K562 (cell line): ENCODE data around the gene NRG3.

Source experiments
- CHD1 ChIP-seq: fragments of 200-600 bp; sonication (generic); IDR thresholded peaks from one replicate; pipeline ENCODE4 v1.6.1; 2012; ENCODE audit warnings: mild to moderate bottlenecking, moderate library complexity, low read length, inconsistent platforms
- ELF1 ChIP-seq: fragments of 200-800 bp; sonication (Bioruptor generic); IDR thresholded peaks from 2 replicates; pipeline ENCODE4 v1.6.1; 2016; ENCODE audit warnings: missing genetic modification characterization, missing compliant biosample characterization
- GATA2 ChIP-seq: sonication (generic); formaldehyde crosslinking; IDR thresholded peaks from 2 replicates; pipeline ENCODE4 v1.4.0; 2020; ENCODE audit warnings: mild to moderate bottlenecking, missing genetic modification reagents
- NR2C2 ChIP-seq, 2 experiments: fragments of 200-800 bp in 1 of 2; sonication (Bioruptor generic) in 1 of 2; sonication (generic) in 1 of 2; formaldehyde crosslinking in 1 of 2; IDR thresholded peaks; 2 replicates each; pipeline versions ENCODE4 v1.6.1 to v1.8.0; 2016 to 2022; ENCODE audit warnings: mild to moderate bottlenecking in 1 of 2, missing compliant biosample characterization in 1 of 2, missing genetic modification characterization in 1 of 2, missing genetic modification reagents in 1 of 2
- POLR2A ChIP-seq: fragments of 450-650 bp; conservative IDR thresholded peaks from 2 replicates; pipeline ENCODE4 v1.6.1; 2016
- SIN3A ChIP-seq, 2 experiments: fragments of 150-350 bp in 1 of 2; IDR thresholded peaks; 2 replicates each; pipeline ENCODE4 v1.6.1; 2011 to 2016; ENCODE audit warnings: borderline replicate concordance in 2 of 2, low read depth in 2 of 2, low read length in 2 of 2, mild to moderate bottlenecking in 2 of 2, moderate library complexity in 2 of 2; ENCODE audit not compliant: control insufficient read depth in 1 of 2
- SMC3 ChIP-seq: conservative IDR thresholded peaks from 2 replicates; pipeline ENCODE4 v1.6.1; 2011; ENCODE audit warnings: low read depth, low read length, improper control_type of control experiment; ENCODE audit not compliant: insufficient read depth
- TARDBP ChIP-seq: fragments of 450-650 bp; IDR thresholded peaks from 2 replicates; pipeline ENCODE4 v1.6.1; 2016
- U2AF2 ChIP-seq: fragments of 200-400 bp; formaldehyde crosslinking; optimal IDR thresholded peaks from 2 replicates; pipeline ENCODE3; 2017; ENCODE audit warnings: low read depth, mild to moderate bottlenecking, low read length
- ZNF324 ChIP-seq: fragments of 250-450 bp; sonication (Bioruptor Pico); IDR thresholded peaks from 2 replicates; pipeline ENCODE4 v1.4.0; 2020; ENCODE audit warnings: mild to moderate bottlenecking
- TF ChIP-seq, protein P1 (sequence below), 3 experiments: IDR thresholded peaks in 2 of 3; conservative IDR thresholded peaks in 1 of 3; 2 replicates each; pipeline ENCODE4 v1.5.1; 2011 to 2012; ENCODE audit warnings: low read length in 3 of 3, mild to moderate bottlenecking in 3 of 3, control low read depth in 2 of 3, improper control_type of control experiment in 1 of 3, inconsistent platforms in 1 of 3, low read depth in 1 of 3, mixed read lengths in 1 of 3, moderate library complexity in 1 of 3; ENCODE audit not compliant: insufficient read depth in 2 of 3
- TF ChIP-seq, protein P2 (sequence below): fragments of 450-650 bp; IDR thresholded peaks from 2 replicates; pipeline ENCODE4 v1.6.1; 2016; ENCODE audit warnings: antibody characterized with exemption
- TF ChIP-seq, protein P3 (sequence below), 2 experiments: fragments of 450-650 bp; IDR thresholded peaks; 2 replicates each; pipeline ENCODE4 v1.6.1; 2016; ENCODE audit warnings: mild to moderate bottlenecking in 2 of 2, borderline replicate concordance in 1 of 2, low read depth in 1 of 2, moderate library complexity in 1 of 2

DNA sequence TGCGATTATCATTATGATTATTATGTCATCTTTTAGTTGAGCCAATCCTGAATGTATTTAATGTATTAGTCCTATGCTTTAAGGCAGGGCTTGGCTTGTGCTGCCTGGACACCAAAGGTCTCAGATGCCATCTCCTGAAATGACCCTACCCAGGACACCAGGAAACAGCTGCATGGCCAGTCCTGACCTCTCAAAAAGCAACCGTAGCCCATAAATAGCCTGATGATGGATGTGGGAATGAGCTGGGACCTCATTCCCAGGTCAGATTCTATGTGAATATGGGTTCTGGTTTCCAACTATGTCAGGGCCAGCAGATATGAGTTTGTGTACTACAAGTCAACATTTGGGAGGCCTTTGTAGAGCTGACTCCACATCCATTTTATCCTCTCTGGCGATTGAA lies 438.4 kb downstream of the NRG3 start:
- TF ChIP-seq, protein P1, sequence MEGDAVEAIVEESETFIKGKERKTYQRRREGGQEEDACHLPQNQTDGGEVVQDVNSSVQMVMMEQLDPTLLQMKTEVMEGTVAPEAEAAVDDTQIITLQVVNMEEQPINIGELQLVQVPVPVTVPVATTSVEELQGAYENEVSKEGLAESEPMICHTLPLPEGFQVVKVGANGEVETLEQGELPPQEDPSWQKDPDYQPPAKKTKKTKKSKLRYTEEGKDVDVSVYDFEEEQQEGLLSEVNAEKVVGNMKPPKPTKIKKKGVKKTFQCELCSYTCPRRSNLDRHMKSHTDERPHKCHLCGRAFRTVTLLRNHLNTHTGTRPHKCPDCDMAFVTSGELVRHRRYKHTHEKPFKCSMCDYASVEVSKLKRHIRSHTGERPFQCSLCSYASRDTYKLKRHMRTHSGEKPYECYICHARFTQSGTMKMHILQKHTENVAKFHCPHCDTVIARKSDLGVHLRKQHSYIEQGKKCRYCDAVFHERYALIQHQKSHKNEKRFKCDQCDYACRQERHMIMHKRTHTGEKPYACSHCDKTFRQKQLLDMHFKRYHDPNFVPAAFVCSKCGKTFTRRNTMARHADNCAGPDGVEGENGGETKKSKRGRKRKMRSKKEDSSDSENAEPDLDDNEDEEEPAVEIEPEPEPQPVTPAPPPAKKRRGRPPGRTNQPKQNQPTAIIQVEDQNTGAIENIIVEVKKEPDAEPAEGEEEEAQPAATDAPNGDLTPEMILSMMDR (IDR thresholded peaks at IDR 0.05 in 2 of 3, conservative IDR thresholded peaks at IDR 0.05 in 1 of 3; ENCODE audit: insufficient read depth in 2 of 3, low read depth in 1 of 3, low read length in 3 of 3), result no peak
- TF ChIP-seq SMC3 (no peak), POLR2A (no peak), NR2C2 (CRISPR knock-in tag; IDR thresholded peaks at IDR 0.05) (no peak), NR2C2 (tag; IDR thresholded peaks at IDR 0.05) (no peak), ZNF324 (CRISPR knock-in tag) (no peak), GATA2 (CRISPR knock-in tag) (no peak), SIN3A (IDR thresholded peaks at IDR 0.05; ENCODE audit: borderline replicate concordance in 2 of 2, control insufficient read depth in 1 of 2, low read depth in 2 of 2, low read length in 2 of 2) (no peak), TARDBP (no peak), ELF1 (tag) (no peak), U2AF2 (no peak), CHD1 (no peak)
- TF ChIP-seq, protein P2, sequence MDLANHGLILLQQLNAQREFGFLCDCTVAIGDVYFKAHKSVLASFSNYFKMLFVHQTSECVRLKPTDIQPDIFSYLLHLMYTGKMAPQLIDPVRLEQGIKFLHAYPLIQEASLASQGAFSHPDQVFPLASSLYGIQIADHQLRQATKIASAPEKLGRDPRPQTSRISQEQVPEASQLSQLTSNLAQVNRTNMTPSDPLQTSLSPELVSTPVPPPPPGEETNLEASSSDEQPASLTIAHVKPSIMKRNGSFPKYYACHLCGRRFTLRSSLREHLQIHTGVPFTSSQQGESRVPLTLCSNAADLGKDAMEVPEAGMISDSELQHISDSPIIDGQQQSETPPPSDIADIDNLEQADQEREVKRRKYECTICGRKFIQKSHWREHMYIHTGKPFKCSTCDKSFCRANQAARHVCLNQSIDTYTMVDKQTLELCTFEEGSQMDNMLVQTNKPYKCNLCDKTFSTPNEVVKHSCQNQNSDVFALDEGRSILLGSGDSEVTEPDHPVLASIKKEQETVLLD, result no peak
- TF ChIP-seq, protein P3, sequence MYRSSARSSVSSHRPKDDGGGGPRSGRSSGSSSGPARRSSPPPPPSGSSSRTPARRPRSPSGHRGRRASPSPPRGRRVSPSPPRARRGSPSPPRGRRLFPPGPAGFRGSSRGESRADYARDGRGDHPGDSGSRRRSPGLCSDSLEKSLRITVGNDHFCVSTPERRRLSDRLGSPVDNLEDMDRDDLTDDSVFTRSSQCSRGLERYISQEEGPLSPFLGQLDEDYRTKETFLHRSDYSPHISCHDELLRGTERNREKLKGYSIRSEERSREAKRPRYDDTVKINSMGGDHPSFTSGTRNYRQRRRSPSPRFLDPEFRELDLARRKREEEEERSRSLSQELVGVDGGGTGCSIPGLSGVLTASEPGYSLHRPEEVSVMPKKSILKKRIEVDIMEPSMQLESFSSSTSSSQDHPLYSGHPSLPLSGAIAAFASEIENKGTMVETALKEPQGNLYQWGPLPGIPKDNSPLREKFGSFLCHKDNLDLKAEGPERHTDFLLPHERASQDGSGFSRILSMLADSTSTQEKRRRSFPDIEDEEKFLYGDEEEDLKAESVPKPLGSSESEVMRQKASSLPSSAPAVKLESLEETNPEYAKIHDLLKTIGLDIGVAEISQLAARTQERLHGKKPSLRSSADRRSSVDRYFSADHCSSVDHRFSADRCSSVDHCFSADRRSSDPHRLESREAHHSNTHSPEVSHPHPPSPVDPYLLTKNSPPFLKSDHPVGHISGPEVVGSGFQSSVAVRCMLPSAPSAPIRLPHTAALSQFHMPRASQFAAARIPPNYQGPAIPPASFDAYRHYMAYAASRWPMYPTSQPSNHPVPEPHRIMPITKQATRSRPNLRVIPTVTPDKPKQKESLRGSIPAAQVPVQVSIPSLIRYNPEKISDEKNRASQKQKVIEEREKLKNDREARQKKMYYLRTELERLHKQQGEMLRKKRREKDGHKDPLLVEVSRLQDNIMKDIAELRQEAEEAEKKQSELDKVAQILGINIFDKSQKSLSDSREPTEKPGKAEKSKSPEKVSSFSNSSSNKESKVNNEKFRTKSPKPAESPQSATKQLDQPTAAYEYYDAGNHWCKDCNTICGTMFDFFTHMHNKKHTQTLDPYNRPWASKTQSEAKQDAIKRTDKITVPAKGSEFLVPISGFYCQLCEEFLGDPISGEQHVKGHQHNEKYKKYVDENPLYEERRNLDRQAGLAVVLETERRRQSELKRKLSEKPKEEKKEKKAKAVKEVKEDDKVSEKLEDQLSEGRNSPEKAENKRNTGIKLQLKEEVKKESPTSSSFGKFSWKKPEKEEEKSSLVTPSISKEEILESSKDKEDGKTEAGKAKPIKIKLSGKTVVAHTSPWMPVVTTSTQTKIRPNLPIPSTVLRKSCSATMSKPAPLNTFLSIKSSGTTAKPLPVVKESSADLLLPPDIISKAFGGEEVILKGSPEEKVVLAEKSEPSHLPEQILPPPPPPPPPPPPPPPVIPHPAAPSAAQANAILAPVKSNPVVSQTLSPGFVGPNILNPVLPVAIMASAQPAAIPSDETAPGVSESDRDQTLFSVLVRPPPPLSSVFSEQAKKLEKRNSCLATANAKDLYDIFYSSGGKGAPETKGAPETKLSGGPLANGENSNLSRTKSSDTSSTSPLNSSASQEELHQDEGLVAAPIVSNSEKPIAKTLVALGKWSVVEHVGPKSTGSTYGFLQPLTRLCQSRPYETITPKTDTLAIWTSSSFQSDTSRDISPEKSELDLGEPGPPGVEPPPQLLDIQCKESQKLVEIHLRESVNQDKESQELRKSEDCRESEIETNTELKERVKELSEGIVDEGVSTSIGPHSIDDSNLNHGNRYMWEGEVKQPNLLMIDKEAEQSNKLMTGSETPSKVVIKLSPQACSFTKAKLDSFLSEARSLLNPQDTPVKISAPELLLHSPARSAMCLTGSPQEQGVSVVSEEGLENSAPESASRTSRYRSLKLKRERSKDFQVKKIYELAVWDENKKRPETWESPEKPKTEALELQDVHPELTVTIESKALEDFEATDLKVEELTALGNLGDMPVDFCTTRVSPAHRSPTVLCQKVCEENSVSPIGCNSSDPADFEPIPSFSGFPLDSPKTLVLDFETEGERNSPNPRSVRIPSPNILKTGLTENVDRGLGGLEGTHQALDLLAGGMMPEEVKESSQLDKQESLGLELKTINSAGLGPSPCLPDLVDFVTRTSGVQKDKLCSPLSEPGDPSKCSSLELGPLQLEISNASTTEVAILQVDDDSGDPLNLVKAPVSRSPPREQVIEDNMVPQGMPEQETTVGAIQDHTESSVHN (IDR thresholded peaks at IDR 0.05; ENCODE audit: borderline replicate concordance in 1 of 2, low read depth in 1 of 2), result no peak
